Upper lobe of left lung (tissue), 6 donors: ENCODE data around the gene NME7. TPM values are rescaled to one million over a fixed set of nuclear protein-coding genes. Genes with fewer than 3 reads are reported as not detected.

Experiments
- ATAC-seq, 2 donors: fragments of 200-7000 bp; cut with Tn5 transposase; one replicate each; pipeline ENCODE4 v1.9.1; 2022; ENCODE audit warnings: mild to moderate bottlenecking in 2 of 2, moderate library complexity in 2 of 2; ENCODE audit not compliant: low FRiP score in 2 of 2
- DNase-seq, 2 donors: peaks; one replicate each; pipeline ENCODE4 v3.0.0-alpha.2; 2019 to 2020
- H3K27ac ChIP-seq, 4 donors: fragments of 200-600 bp; sonication (generic); one replicate each; pipeline ENCODE4 v1.5.1; 2016 to 2019
- H3K27me3 ChIP-seq, 4 donors: fragments of 200-600 bp; sonication (generic); one replicate each; pipeline ENCODE4 v1.5.1; 2017 to 2019
- H3K36me3 ChIP-seq, 4 donors: fragments of 200-600 bp; sonication (generic); one replicate each; pipeline ENCODE4 v1.5.1; 2016 to 2019
- H3K4me1 ChIP-seq, 4 donors: fragments of 200-600 bp; sonication (generic); one replicate each; pipeline ENCODE4 v1.5.1; 2018 to 2019
- H3K4me3 ChIP-seq, 4 donors: fragments of 200-600 bp; sonication (generic); one replicate each; pipeline ENCODE4 v1.5.1; 2017 to 2019; ENCODE audit warnings: mild to moderate bottlenecking in 2 of 4, moderate library complexity in 1 of 4
- H3K9me3 ChIP-seq, 4 donors: fragments of 200-600 bp; sonication (generic); one replicate each; pipeline ENCODE4 v1.5.1; 2018 to 2019
- CTCF ChIP-seq, 6 experiments: fragments of 450-650 bp in 4 of 6; fragments of 200-600 bp in 2 of 6; sonication (generic) in 2 of 6; IDR thresholded peaks; one replicate each; pipeline ENCODE4 v1.5.1; 2016 to 2019; ENCODE audit warnings: antibody characterized with exemption in 6 of 6
- EP300 ChIP-seq, 4 donors: sonication (generic); formaldehyde crosslinking; IDR thresholded peaks; one replicate each; pipeline ENCODE4 v1.5.1; 2017; ENCODE audit warnings: antibody characterized with exemption in 4 of 4, control low read depth in 2 of 4
- POLR2A ChIP-seq, 4 donors: fragments of 450-650 bp; IDR thresholded peaks; one replicate each; pipeline ENCODE4 v1.5.1; 2016 to 2017; ENCODE audit warnings: antibody characterized with exemption in 4 of 4, mild to moderate bottlenecking in 2 of 4
- POLR2AphosphoS5 ChIP-seq, 2 donors: sonication (generic); formaldehyde crosslinking; IDR thresholded peaks; one replicate each; pipeline ENCODE4 v1.5.1; 2017; ENCODE audit warnings: antibody characterized with exemption in 2 of 2
- WGBS, 2 donors: methylation state at CpG; one replicate each; pipeline ENCODE4 v1.1.5; 2017 to 2018; 5-methylcytosine and 5-hydroxymethylcytosine counted together
- total RNA-seq, 6 donors: library from RNA; depleted of rRNA in 4 of 6; stranded (reverse); fragments of >200 nt in 4 of 6; gene quantifications; one replicate each; pipeline versions ENCODE4 v1.1.0 to v1.2.1, GENCODE V29; 2016 to 2021
- donor health status: DM: no; HTN: no; CAD: no; lungs with moderate emphysema.
- donor health status: DM: no; HTN: yes; CAD: no; lungs with severe emphysema.

Gene NME7
- total RNA-seq, 6 donors from 2014 or later = 9.8 to 24.1 (median 12.1) TPM

- H3K4me3 ChIP-seq = no peak overlapping the region
- no peaks in the 10 kb centered on the region for H3K36me3 ChIP-seq
- WGBS, 2 donors = 44 to 55% methylated on average over 2 of the region's 2 CpGs
- H3K9me3 ChIP-seq = no peaks in the 10 kb centered on the region
- ATAC-seq (no peak), DNase-seq (no peak)
- TF ChIP-seq EP300 (IDR thresholded peaks at IDR 0.05) = no peak
- TF ChIP-seq POLR2AphosphoS5 (IDR thresholded peaks at IDR 0.05) = no peak
- TF ChIP-seq POLR2A (IDR thresholded peaks at IDR 0.05) = no peak
- no peak for TF ChIP-seq CTCF (IDR thresholded peaks at IDR 0.05)
- H3K27ac ChIP-seq = no peak overlapping the region
- no peaks in the 10 kb centered on the region for H3K27me3 ChIP-seq
- H3K4me1 ChIP-seq = no peaks in the 10 kb centered on the region
Measured at GRCh38 chr1:169085911-169086310, 281.7 kb downstream of the NME7 start.

Other genes with a start within 250 kb of the NME7 start
- gene BLZF1, start 398 bp upstream of the NME7 start, total RNA-seq = 10 to 100 TPM; 11.4 to 33.5 (median 23.1) TPM
- gene CCDC181, start 59.7 kb upstream of the NME7 start, total RNA-seq = 1 to 10 TPM in 5 of 6 donors, under 1 TPM in 1; 0.29 to 6.9 (median 2.6) TPM
- 10 to 100 TPM in 5 of 6 donors, 1 to 10 TPM in 1; 8.4 to 37.1 (median 13.6) TPM for gene SLC19A2, start 118.1 kb upstream of the NME7 start, total RNA-seq
- gene F5, start 218.7 kb upstream of the NME7 start, total RNA-seq = 1 to 10 TPM in 5 of 6 donors, under 1 TPM in 1; 0.89 to 6.5 (median 2.2) TPM